AG09309 (cell line): ENCODE results near the gene SH2D3C.

Source experiments
- DNase-seq: peaks from one replicate; pipeline ENCODE4 v3.0.0-alpha.2; 2010; ENCODE audit warnings: low read depth
- H3K4me3 ChIP-seq: 2 replicates; pipeline ENCODE4 v1.5.1; 2011; ENCODE audit warnings: mild to moderate bottlenecking, low read depth, low read length, moderate library complexity; ENCODE audit not compliant: control insufficient read depth
- CTCF ChIP-seq: IDR thresholded peaks from 2 replicates; pipeline ENCODE4 v1.5.1; 2011; ENCODE audit warnings: mild to moderate bottlenecking, low read depth, low read length, inconsistent platforms; ENCODE audit not compliant: insufficient read depth, control insufficient read depth; ENCODE audit errors: missing control alignments

The SH2D3C gene

GRCh38 chr9:127794001-127794791 is 15.7 kb upstream of the SH2D3C start:
- no peak for TF ChIP-seq CTCF
- no peak for DNase-seq
- H3K4me3 ChIP-seq: no peak overlapping the region

- TF ChIP-seq CTCF: no peak
- DNase-seq: no peak
- no peak overlapping the region for H3K4me3 ChIP-seq
Measured at GRCh38 chr9:127793093-127793708, 14.7 kb upstream of the SH2D3C start.

- no peak for DNase-seq
- no peak for TF ChIP-seq CTCF
- H3K4me3 ChIP-seq: no peak overlapping the region
Measured at GRCh38 chr9:127792417-127793031, 14.1 kb upstream of the SH2D3C start.

- no peak for TF ChIP-seq CTCF
- no peak for DNase-seq
- no peak overlapping the region for H3K4me3 ChIP-seq
Measured at GRCh38 chr9:127791085-127791484, 12.6 kb upstream of the SH2D3C start.

- no peak for DNase-seq
- no peak for TF ChIP-seq CTCF
- H3K4me3 ChIP-seq: no peak overlapping the region
Measured at GRCh38 chr9:127790094-127790855, 11.8 kb upstream of the SH2D3C start.

GRCh38 chr9:127789179-127789578 is 10.7 kb upstream of the SH2D3C start:
- no peak for DNase-seq
- no peak overlapping the region for H3K4me3 ChIP-seq
- no peak for TF ChIP-seq CTCF
